Stomach (tissue), 9 donors: ENCODE data around the gene DEFB114. TPM values are rescaled to one million over a fixed set of nuclear protein-coding genes. Genes with fewer than 3 reads are reported as not detected.

Source experiments
- DNase-seq, 2 donors: peaks; one replicate each; pipeline versions ENCODE4 v3.0.0 to v3.0.0-alpha.2; 2013 to 2019
- H3K27ac ChIP-seq, 5 donors: fragments of 200-600 bp in 4 of 5; sonication (generic) in 4 of 5; one replicate each; pipeline ENCODE4 v1.5.1; 2013 to 2019; ENCODE audit warnings: mild to moderate bottlenecking in 1 of 5, moderate library complexity in 1 of 5
- H3K27me3 ChIP-seq, 3 donors: fragments of 200-600 bp; sonication (generic); one replicate each; pipeline ENCODE4 v1.5.1; 2017 to 2019; ENCODE audit warnings: mixed run types in 1 of 3
- H3K36me3 ChIP-seq, 4 donors: fragments of 200-600 bp; sonication (generic); 1 replicate in 3 of 4; 2 replicates in 1 of 4; pipeline ENCODE4 v1.5.1; 2016 to 2019
- H3K4me1 ChIP-seq, 4 donors: fragments of 200-600 bp; sonication (generic); one replicate each; pipeline ENCODE4 v1.5.1; 2016 to 2019
- H3K4me3 ChIP-seq, 4 donors: fragments of 200-600 bp; sonication (generic) in 3 of 4; one replicate each; pipeline ENCODE4 v1.5.1; 2016 to 2019; ENCODE audit warnings: mild to moderate bottlenecking in 1 of 4
- H3K9me3 ChIP-seq, 4 donors: fragments of 200-600 bp; sonication (generic); one replicate each; pipeline ENCODE4 v1.5.1; 2016 to 2019
- CTCF ChIP-seq, 7 experiments: fragments of 450-650 bp in 4 of 7; fragments of 200-600 bp in 3 of 7; sonication (generic) in 3 of 7; IDR thresholded peaks; one replicate each; pipeline ENCODE4 v1.5.1; 2016 to 2019; ENCODE audit warnings: antibody characterized with exemption in 7 of 7, control low read depth in 2 of 7, mild to moderate bottlenecking in 1 of 7
- EP300 ChIP-seq: sonication (generic); formaldehyde crosslinking; IDR thresholded peaks from one replicate; pipeline ENCODE4 v1.6.1; 2017; ENCODE audit warnings: antibody characterized with exemption
- POLR2A ChIP-seq, 4 donors: fragments of 450-650 bp; IDR thresholded peaks; one replicate each; pipeline ENCODE4 v1.6.1; 2016; ENCODE audit warnings: antibody characterized with exemption in 4 of 4, control low read depth in 2 of 4, mild to moderate bottlenecking in 1 of 4, moderate library complexity in 1 of 4
- POLR2AphosphoS5 ChIP-seq, 3 donors: sonication (generic); formaldehyde crosslinking; IDR thresholded peaks; one replicate each; pipeline ENCODE4 v1.6.1; 2016; ENCODE audit warnings: antibody characterized with exemption in 3 of 3
- WGBS, 5 donors: extraction: QIAGEN DNeasy Blood & Tissue Kit in 3 of 5; methylation state at CpG; one replicate each; pipeline versions ENCODE4 v1.1.5 to v1.1.7; 2013 to 2018; 5-methylcytosine and 5-hydroxymethylcytosine counted together
- intact Hi-C: fragments of 100-400 bp; cut with DNase I; formaldehyde crosslinking; loops from one replicate; pipeline ENCODE4 v1.15.1; 2023; ENCODE audit warnings: low total_unique reads
- polyA plus RNA-seq, 3 donors: library from polyadenylated mRNA; stranded (reverse); fragments of 200-250 nt; gene quantifications; one replicate each; pipeline ENCODE4 v1.2.3, GENCODE V29; 2013
- total RNA-seq, 5 donors: library from RNA; depleted of rRNA; stranded (reverse); fragments of >200 nt; gene quantifications; one replicate each; pipeline versions ENCODE4 v1.1.0 to v1.2.3, GENCODE V29; 2014 to 2016
- donor health status: healthy with polysubstance abuse.
- donor health status: Bipolar disorder and iron deficiency.
- donor health status: healthy.

DEFB114 gene
- total and polyA plus RNA-seq, 8 donors, result not detected

DNA sequence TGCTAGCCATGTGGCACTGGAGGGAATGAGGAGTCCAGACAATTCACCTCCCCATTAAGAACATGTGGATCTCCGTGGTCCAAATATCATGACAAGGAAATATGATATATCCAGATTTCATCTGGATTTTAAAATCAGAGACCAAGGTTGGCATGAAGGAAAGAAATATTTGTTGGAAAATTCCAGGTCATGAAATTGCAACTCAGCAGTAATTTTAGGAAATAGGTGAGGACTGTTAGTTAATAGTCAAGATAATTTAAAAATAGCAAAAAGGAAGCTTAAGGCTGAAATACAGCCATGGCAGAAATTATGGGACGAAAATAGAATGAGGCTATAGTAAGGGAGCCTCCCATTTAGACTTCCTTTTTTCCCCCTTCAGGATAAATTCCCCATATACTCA is 26.9 kb downstream of the DEFB114 start:
- Histone ChIP-seq H3K27ac (no peak overlapping the region), H3K4me3 (no peak overlapping the region), H3K27me3 (peaks cover 0 to 5% (median 0%) of the 10 kb centered on the region in 3 donors), H3K4me1 (no peaks in the 10 kb centered on the region), H3K9me3 (no peaks in the 10 kb centered on the region), H3K36me3 (no peaks in the 10 kb centered on the region)
- 66 to 81% (median 72%) methylated on average over 2 of the region's 2 CpGs for WGBS, 5 donors
- no peak for DNase-seq
- TF ChIP-seq CTCF (IDR thresholded peaks at IDR 0.05), result no peak
- TF ChIP-seq POLR2A (IDR thresholded peaks at IDR 0.05), result no peak
- no peak for TF ChIP-seq POLR2AphosphoS5 (IDR thresholded peaks at IDR 0.05)
- TF ChIP-seq EP300, result no peak
- intact Hi-C loops, result no loop called here

GRCh38 chr6:49935387-49935786 is 28.6 kb downstream of the DEFB114 start:
- H3K9me3 ChIP-seq, result no peaks in the 10 kb centered on the region
- H3K4me1 ChIP-seq, result no peaks in the 10 kb centered on the region
- H3K27me3 ChIP-seq, result peaks cover 0 to 5% (median 0%) of the 10 kb centered on the region in 3 donors
- no peak for DNase-seq
- intact Hi-C loops, result no loop called here
- TF ChIP-seq POLR2A (IDR thresholded peaks at IDR 0.05) (no peak), POLR2AphosphoS5 (IDR thresholded peaks at IDR 0.05) (no peak), EP300 (no peak), CTCF (IDR thresholded peaks at IDR 0.05) (no peak)
- H3K4me3 ChIP-seq, result no peak overlapping the region
- 52 to 82% (median 66%) methylated on average over 3 of the region's 3 CpGs for WGBS, 5 donors
- H3K36me3 ChIP-seq, result no peaks in the 10 kb centered on the region
- H3K27ac ChIP-seq, result no peak overlapping the region

DNA sequence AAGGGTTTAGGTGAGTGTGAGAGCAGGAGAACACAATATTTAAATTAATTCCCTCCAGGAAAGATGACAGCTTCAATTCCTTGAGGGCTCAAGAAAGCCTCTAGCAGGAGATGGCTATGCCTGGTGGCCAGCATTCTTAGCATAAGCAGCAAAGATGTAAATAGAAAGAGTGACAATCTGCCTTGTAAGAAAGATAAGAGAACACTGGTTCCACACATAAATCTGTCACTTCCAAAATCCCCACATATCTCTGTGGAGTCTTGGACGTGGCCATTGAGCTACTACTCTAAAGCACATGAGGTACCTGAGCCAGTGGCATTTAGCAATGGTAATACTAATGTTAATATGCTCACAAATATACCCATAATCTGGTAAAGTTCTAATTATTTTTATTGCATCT is 29.2 kb downstream of the DEFB114 start:
- Histone ChIP-seq H3K4me3 (no peak overlapping the region), H3K4me1 (no peaks in the 10 kb centered on the region), H3K27me3 (peaks cover 0 to 5% (median 0%) of the 10 kb centered on the region in 3 donors), H3K36me3 (no peaks in the 10 kb centered on the region), H3K27ac (no peak overlapping the region), H3K9me3 (no peaks in the 10 kb centered on the region)
- intact Hi-C loops, result no loop called here
- DNase-seq, result no peak
- no peak for TF ChIP-seq EP300
- TF ChIP-seq POLR2AphosphoS5 (IDR thresholded peaks at IDR 0.05), result no peak
- no peak for TF ChIP-seq POLR2A (IDR thresholded peaks at IDR 0.05)
- no peak for TF ChIP-seq CTCF (IDR thresholded peaks at IDR 0.05)
- WGBS, 5 donors, result 30 to 58% (median 42%) methylated on average over 1 of the region's 1 CpG

- no peak for DNase-seq
- Histone ChIP-seq H3K4me1 (no peaks in the 10 kb centered on the region), H3K36me3 (no peaks in the 10 kb centered on the region), H3K4me3 (no peak overlapping the region), H3K27ac (no peak overlapping the region), H3K27me3 (peaks cover 0 to 5% (median 0%) of the 10 kb centered on the region in 3 donors), H3K9me3 (no peaks in the 10 kb centered on the region)
- WGBS, 5 donors, result 88 to 97% (median 94%) methylated on average over 14 to 21 of the region's 21 CpGs
- intact Hi-C loops, result no loop called here
- TF ChIP-seq CTCF (IDR thresholded peaks at IDR 0.05) (no peak), EP300 (no peak), POLR2A (IDR thresholded peaks at IDR 0.05) (no peak)
These were observed 30.4 kb downstream of the DEFB114 start for GRCh38 chr6:49933526-49933925.
